GM10248 (cell line): ENCODE results near the gene PHLDB1.
"Not testable (repeated sequence)": the region's sequence is repeated elsewhere in the genome, so short reads cannot be mapped to it uniquely, and the experiment has no call there.

Source experiments
- CTCF ChIA-PET: fragments of 300-600 bp; sonication (Branson Sonifier 250); formaldehyde crosslinking; extraction: SDS; loops from one replicate; lab custom pipeline; 2021; ENCODE audit warnings: antibody characterized with exemption; lab: Yijun Ruan, JAX
- POLR2A ChIA-PET: fragments of 350-650 bp; sonication (Branson Sonifier 250); formaldehyde crosslinking; extraction: SDS; loops from one replicate; lab custom pipeline; 2020; ENCODE audit warnings: antibody characterized with exemption; lab: Yijun Ruan, JAX
- DNase-seq: peaks from one replicate; pipeline ENCODE4 v3.0.0; 2012; ENCODE audit errors: extremely low spot score
- TF ChIP-seq, protein P1 (sequence below): IDR thresholded peaks from 2 replicates; pipeline ENCODE4 v1.5.1; 2012; ENCODE audit warnings: mild to moderate bottlenecking, low read depth; ENCODE audit errors: extremely low read depth, missing control alignments, control extremely low read depth

The PHLDB1 gene

DNA sequence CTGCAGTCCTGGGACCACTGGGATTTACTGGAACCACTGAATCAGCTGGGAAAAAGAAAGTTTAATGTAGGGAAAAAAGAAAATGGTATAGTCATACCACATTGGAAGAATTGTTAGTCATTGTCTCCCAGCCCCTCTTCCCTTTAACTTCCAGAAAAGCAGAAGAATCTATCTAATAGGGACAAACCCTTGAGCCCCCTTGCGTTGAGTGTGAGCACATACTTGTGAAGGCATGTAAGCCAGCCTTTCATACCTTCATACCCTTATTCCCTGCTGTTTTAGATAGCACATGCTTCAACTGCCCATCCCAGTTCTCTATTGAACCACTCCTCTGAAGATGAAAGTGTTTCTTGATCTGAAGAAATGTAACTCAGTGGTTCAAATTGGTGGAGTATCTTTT, 65.4 kb downstream of the PHLDB1 start:
- ChIA-PET POLR2A (no interaction called here), CTCF (interaction anchor here (1.1 to 3.2 kb wide), 2 partner anchors 16 to 17 kb away, joined by 3 to 12 read pairs; no protein-coding TSS in a partner anchor)
- no peak for DNase-seq
- TF ChIP-seq, protein P1, sequence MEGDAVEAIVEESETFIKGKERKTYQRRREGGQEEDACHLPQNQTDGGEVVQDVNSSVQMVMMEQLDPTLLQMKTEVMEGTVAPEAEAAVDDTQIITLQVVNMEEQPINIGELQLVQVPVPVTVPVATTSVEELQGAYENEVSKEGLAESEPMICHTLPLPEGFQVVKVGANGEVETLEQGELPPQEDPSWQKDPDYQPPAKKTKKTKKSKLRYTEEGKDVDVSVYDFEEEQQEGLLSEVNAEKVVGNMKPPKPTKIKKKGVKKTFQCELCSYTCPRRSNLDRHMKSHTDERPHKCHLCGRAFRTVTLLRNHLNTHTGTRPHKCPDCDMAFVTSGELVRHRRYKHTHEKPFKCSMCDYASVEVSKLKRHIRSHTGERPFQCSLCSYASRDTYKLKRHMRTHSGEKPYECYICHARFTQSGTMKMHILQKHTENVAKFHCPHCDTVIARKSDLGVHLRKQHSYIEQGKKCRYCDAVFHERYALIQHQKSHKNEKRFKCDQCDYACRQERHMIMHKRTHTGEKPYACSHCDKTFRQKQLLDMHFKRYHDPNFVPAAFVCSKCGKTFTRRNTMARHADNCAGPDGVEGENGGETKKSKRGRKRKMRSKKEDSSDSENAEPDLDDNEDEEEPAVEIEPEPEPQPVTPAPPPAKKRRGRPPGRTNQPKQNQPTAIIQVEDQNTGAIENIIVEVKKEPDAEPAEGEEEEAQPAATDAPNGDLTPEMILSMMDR = no peak

DNA sequence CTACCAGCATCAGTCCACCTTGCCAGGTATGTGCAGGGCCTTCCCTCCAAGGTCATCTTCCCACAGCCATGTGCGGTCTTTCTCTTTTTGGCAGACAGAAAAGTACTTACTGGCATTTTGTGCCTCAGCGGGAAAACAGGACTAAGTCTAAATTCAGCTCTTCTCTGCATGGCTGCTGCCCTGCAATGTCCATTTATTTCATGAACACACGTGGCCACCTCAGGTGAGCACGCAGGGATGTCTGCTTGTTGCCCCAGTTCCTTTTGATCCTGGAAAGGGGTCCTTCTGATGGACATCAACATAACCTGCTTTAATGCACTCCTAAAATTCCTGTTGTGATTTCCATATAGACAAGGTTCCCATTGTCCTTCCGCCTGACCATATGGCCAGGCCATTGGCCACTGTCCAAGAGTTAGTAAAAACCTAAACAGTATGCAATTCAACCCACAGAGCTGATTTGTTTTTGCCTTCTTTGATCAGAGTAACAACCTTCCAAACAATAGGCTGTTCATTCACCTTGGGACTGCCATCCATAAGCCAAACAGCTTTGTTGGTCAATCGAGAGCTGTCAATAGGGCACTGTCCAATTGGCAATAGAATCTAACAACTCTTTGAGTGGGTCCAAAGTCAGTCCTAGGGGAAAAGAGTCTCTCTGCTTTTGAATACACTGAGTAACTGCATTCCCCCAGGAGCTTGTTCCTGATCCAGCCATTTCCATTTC, 66.1 kb downstream of the PHLDB1 start:
- no peak for DNase-seq
- ChIA-PET POLR2A (no interaction called here), CTCF (interaction anchor here (0.9 to 3.2 kb wide), 3 partner anchors 13 to 17 kb away, joined by 3 to 12 read pairs (median 3); no protein-coding TSS in a partner anchor)
- TF ChIP-seq, protein P1 = no peak

DNA sequence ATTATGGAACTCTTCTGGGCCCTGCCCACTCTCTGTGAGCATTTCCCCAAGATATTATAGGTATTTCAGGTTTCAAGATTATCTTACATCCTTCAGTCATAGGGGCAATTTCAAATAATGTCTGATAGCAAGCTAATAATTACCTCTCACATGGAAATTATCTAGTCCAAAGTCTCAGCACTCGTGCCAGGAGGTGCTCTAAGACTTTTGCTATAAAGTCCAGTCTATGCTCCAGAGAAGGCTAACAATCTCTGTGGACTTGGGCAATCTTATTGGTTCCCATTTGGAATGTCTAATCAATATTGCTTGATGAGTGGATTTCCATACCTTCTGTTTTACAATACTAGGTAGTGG, 66.6 kb downstream of the PHLDB1 start:
- ChIA-PET POLR2A (no interaction called here), CTCF (interaction anchor here (0.9 kb wide), 1 partner anchor 14 kb away, joined by 3 read pairs; no protein-coding TSS in a partner anchor)

DNA sequence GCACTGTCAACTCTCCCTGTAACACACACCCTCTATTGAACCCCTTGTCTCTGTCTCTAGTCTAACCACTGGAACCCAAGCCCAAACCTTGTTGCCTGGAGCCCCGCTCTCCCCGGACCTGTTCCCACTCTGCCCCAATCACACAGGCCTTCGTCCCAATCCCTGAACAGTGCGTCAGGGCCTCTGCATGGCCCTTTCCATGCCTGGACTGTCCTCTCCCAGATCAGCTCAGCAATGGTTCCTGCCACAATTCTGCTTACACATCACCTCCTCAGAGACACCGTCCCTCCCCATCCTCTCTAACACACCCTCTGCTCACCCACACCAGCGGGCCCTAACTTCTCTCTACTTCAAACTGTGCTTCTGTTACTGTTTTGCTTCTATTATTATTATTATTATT, 70.6 kb downstream of the PHLDB1 start:
- ChIA-PET CTCF (interaction anchor here (0.8 kb wide), 1 partner anchor 18 kb away, joined by 4 read pairs; no protein-coding TSS in a partner anchor), POLR2A (no interaction called here)
- TF ChIP-seq, protein P1 = no peak
- DNase-seq = no peak

More for the DNA sequence above, 66.6 kb downstream of the PHLDB1 start:
- TF ChIP-seq, protein P1 = no peak
- DNase-seq = no peak

DNA sequence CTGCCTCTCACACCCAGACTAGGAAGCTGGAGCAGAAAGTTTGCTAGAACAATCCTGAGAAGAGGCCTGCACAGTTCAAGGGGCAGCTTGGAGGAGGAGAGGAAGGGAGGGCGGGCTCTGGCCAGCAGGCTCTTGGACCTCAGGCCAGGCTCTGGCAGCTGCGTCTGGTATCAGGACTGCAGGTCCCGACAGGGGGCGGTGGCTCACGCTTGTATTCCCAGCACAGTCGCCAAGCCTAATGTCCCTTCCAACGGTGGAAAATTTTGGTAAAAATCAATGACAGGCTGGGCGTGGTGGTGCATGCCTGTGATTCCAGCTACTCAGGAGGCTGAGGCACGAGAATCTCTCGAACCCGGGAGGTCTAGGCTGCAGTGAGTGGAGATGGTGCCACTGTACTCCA, 71.5 kb downstream of the PHLDB1 start:
- CTCF ChIA-PET = interaction anchor here (0.8 kb wide), 1 partner anchor 19 kb away, joined by 4 read pairs; no protein-coding TSS in a partner anchor
- POLR2A ChIA-PET, DNase-seq: not testable (repeated sequence)

DNA sequence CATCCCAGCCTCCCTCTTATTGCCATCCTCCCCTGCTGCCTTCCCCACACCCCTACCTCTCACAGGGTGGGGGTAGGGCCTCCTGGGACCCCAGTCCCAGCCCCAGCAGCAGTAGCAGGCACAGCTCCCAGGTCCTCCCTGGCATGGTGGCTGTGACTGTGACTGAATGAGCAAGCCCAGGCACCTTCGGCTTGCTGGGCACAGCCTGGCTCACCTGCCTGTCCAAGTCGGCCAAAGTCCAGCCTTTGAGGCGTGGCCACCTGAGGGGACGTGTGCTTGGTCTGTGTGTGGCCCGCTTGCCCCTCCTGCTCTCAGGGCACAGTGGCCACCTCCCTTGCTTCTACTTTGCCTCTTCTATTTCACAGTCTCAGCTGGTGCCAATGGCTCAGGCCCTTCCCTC, 72.1 kb downstream of the PHLDB1 start, which contains the start of gene TREH:
TREH (minus strand) TSS at position 168 of the 400 bp plus-strand sequence; CDS start at position 145, 23 bp downstream.
- POLR2A ChIA-PET = no interaction called here
- no peak for DNase-seq
- TF ChIP-seq, protein P1 = no peak
- CTCF ChIA-PET = interaction anchor here (2.1 kb wide), 1 partner anchor 10 kb away, joined by 9 read pairs; no protein-coding TSS in a partner anchor

DNA sequence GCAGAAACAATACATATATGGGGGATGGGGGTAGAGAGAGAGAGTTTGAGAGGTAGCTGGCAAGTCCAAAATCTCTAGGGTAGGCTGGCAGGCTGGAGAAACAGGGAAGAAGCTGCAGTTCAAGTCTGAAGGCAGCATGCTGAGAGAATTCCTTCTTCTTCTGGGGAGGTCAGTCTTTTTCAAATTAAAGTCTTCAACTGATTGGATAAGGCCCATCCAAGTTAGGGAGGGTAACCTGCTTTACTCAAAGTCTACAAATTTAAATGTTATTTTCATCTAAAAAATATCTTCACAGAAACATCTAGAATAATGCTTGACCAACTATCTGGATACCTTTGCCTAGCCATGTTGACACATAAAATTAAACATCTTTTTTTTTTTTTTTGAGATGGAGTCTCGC, 75.0 kb downstream of the PHLDB1 start:
- ChIA-PET POLR2A (no interaction called here), CTCF (interaction anchor here (1.2 kb wide), 1 partner anchor 9 kb away, joined by 3 read pairs; no protein-coding TSS in a partner anchor)
- TF ChIP-seq, protein P1 = no peak
- no peak for DNase-seq

DNA sequence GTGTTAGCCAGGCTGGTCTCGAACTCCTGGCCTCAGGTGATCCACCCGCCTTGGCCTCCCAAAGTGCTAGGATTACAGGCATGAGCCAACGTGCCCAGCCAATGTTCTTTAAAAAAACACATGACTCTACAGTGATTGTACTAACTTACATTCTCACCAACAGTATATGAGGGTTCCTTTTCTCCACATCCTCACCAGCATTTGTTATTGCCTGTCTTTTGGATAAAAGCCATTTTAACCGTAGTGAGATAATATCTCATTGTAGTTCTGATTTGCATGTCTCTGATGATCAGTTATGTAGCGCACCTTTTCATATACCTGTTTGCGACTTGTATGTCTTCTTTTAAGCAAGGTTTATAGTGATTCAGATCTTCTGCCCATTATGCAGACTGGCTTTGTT, 75.5 kb downstream of the PHLDB1 start:
- CTCF ChIA-PET = interaction anchor here (1.2 kb wide), 1 partner anchor 8 kb away, joined by 3 read pairs; no protein-coding TSS in a partner anchor
- DNase-seq, POLR2A ChIA-PET: not testable (repeated sequence)
